Muscle layer of duodenum (tissue), 2 donors: ENCODE data around the gene PSPC1.
"Not testable (repeated sequence)": the region's sequence is repeated elsewhere in the genome, so short reads cannot be mapped to it uniquely, and the experiment has no call there.

Source experiments
- H3K27ac ChIP-seq: one replicate; pipeline ENCODE4 v1.7.0; 2013; ENCODE audit warnings: mild to moderate bottlenecking, low read length
- H3K27me3 ChIP-seq: one replicate; pipeline ENCODE4 v1.7.0; 2013; ENCODE audit warnings: low read depth, mild to moderate bottlenecking, control low read depth, low read length
- H3K36me3 ChIP-seq, 2 donors: one replicate each; pipeline ENCODE4 v1.7.0; 2013; ENCODE audit warnings: low read length in 2 of 2, control low read depth in 1 of 2, mild to moderate bottlenecking in 1 of 2; ENCODE audit not compliant: insufficient read depth in 2 of 2, control insufficient read depth in 1 of 2
- H3K4me1 ChIP-seq, 2 donors: one replicate each; pipeline ENCODE4 v1.7.0; 2013; ENCODE audit warnings: low read length in 2 of 2, mild to moderate bottlenecking in 2 of 2, control low read depth in 1 of 2, moderate library complexity in 1 of 2; ENCODE audit not compliant: insufficient read depth in 2 of 2, control insufficient read depth in 1 of 2
- H3K4me3 ChIP-seq, 2 donors: one replicate each; pipeline ENCODE4 v1.7.0; 2013; ENCODE audit warnings: low read length in 2 of 2, low read depth in 1 of 2, mild to moderate bottlenecking in 1 of 2
- H3K9me3 ChIP-seq, 2 donors: one replicate each; pipeline ENCODE4 v1.7.0; 2013; ENCODE audit warnings: low read length in 2 of 2, control low read depth in 1 of 2, mild to moderate bottlenecking in 1 of 2; ENCODE audit not compliant: control insufficient read depth in 1 of 2
- donor health status: healthy.

The PSPC1 gene

DNA sequence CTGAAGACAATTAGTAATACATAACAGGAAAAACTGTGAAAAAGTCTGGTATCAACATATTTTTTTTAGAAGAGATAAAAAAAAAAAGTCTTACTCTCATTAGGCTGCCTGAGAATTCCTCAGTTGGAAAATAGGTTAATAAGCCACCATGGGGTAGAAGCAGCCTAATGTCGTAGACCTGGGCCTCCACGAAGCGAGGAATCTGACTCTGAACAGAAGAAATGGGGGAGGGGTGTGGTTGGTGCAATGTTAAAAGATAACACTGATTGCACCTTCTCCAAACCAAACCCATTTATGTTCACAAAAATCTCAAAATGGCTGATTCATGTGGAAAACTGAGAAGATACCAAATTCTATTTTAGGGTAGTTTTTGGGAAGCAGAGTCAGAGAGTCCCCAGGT lies 86.9 kb downstream of the PSPC1 start:
- H3K4me3 ChIP-seq = no peak overlapping the region
- no peak overlapping the region for H3K27ac ChIP-seq
- no peaks in the 10 kb centered on the region for H3K9me3 ChIP-seq
- peaks cover 0 to 5% of the 10 kb centered on the region in 2 donors for H3K4me1 ChIP-seq
- no peaks in the 10 kb centered on the region for H3K27me3 ChIP-seq
- no peaks in the 10 kb centered on the region for H3K36me3 ChIP-seq

DNA sequence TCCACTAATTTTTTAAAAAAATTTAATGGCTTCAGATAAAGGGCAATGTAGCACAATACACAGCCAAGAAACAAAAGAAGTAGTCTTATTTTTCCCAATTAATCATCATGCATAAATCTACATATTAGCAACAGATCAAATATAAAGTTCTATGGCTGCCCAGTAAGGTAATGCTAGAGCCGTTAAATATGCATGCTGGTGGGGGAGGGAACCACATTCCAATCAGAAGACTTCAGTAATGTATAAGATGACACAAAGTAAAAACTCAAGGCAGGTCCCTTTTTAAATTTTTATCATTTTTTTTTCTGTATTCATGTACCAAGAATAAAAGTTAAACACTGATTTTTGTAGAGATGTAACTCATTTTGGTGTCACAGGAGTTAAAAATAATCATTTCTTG lies 87.3 kb downstream of the PSPC1 start:
- no peak overlapping the region for H3K4me3 ChIP-seq
- no peaks in the 10 kb centered on the region for H3K9me3 ChIP-seq
- no peak overlapping the region for H3K27ac ChIP-seq
- H3K27me3 ChIP-seq = no peaks in the 10 kb centered on the region
- H3K4me1 ChIP-seq = peaks cover 0 to 5% of the 10 kb centered on the region in 2 donors
- no peaks in the 10 kb centered on the region for H3K36me3 ChIP-seq

DNA sequence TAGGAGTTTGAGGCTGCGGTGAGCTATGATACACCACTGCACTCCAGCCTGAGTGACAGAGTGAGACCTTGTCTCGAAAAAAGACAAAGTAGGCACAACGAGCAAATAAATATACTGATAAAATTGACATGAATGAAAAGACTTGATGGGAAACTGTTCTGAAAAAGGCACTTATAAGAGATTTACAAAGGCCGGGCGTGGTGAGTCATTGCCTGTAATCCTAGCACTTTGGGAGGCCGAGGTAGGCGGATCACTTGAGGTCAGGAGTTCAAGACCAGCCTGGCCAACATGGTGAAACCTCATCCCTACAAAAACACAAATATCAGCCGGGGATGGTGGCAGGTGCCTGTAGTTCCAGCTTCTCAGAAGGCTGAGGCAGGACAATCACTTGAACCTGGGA lies 91.3 kb downstream of the PSPC1 start:
- not testable (repeated sequence) for H3K4me3 ChIP-seq, H3K4me1 ChIP-seq, H3K27ac ChIP-seq, H3K9me3 ChIP-seq, H3K36me3 ChIP-seq, H3K27me3 ChIP-seq

DNA sequence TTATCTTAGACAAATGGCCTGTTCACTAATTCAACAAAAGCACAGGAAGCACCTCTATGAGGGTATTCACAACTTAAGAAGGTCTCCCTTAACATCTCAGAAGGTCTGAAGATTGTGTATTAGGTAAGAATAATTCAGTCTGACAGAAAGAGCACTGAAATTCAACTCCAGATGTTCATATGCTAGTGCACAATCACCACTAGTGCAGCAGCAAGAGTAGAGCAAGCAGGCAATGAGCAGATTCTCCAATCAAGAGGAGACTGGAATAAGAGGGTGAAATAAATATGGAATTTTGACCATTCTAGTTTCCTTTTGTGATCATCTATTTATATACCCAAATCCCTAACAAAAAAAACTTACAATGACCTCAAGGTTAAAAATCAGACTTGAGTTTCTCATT lies 97.3 kb downstream of the PSPC1 start:
- H3K27ac ChIP-seq = no peak overlapping the region
- H3K9me3 ChIP-seq = no peaks in the 10 kb centered on the region
- H3K4me1 ChIP-seq = no peaks in the 10 kb centered on the region
- peaks cover 0 to 7% of the 10 kb centered on the region in 2 donors for H3K36me3 ChIP-seq
- H3K4me3 ChIP-seq = no peak overlapping the region
- H3K27me3 ChIP-seq = no peaks in the 10 kb centered on the region

DNA sequence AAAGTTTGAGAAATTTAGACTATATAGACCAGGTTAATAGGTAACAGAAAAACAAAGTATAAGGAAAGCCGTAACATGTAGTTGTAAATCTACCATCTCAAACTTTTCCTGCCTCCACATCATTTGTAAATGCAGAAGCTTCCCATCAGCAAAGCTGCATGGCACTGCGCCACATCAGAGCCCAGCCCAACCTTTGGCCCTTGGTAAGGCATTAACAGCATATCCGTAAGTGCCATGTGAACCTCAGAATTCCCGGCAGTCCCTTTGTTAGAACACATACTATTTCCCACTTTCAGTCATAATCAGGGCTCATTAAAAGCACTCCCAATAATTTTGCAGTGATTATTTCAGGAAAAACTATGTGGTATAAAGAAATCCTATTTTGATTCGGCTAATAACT lies 97.7 kb downstream of the PSPC1 start:
- Histone ChIP-seq H3K9me3 (no peaks in the 10 kb centered on the region), H3K4me1 (no peaks in the 10 kb centered on the region), H3K27ac (no peak overlapping the region), H3K4me3 (no peak overlapping the region), H3K27me3 (no peaks in the 10 kb centered on the region), H3K36me3 (peaks cover 0 to 7% of the 10 kb centered on the region in 2 donors)

DNA sequence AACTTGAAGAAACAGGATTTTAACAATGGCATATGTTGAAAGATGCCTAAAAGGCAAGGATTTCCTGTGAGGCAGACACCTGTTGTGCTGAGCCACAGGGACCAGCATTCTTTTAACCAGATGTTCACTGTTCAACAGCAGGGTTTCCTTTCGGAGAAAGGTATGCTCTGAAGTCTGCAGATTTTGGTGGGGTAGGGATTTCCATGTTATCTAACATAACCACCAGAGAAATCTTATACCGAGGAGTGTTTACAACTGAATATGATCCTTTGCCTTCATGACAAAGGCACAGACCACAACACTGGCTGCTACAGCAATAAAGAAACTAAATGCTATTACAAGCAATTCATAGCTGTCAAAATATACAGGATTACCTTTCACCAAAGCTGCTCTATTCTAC lies 101.2 kb downstream of the PSPC1 start:
- Histone ChIP-seq H3K4me1 (no peaks in the 10 kb centered on the region), H3K27me3 (no peaks in the 10 kb centered on the region), H3K9me3 (no peaks in the 10 kb centered on the region), H3K27ac (no peak overlapping the region), H3K4me3 (no peak overlapping the region), H3K36me3 (peaks cover under 1 to 4% of the 10 kb centered on the region in 2 donors)

DNA sequence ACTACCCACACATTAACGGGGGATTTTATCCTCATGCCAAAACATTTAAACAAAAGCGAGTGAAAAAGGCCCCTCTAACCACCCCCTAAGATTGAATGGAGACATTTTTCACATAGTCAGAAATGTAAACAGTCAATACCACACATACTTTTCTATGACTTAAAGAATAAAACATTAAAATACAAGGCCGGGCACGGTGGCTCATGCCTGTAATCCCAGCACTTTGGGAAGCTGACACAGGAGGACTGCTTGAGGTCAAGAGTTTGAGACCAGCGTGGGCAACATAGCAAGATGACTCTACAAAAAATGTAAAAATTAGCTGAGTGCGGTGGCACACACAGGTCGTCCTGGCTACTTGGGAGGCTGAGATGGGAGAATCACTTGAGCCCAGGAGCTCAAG lies 102.0 kb downstream of the PSPC1 start:
- peaks cover 4 to 7% of the 10 kb centered on the region in 2 donors for H3K36me3 ChIP-seq
- no peaks in the 10 kb centered on the region for H3K27me3 ChIP-seq
- H3K4me3 ChIP-seq = no peak overlapping the region
- H3K4me1 ChIP-seq = no peaks in the 10 kb centered on the region
- H3K27ac ChIP-seq = no peak overlapping the region
- H3K9me3 ChIP-seq = no peaks in the 10 kb centered on the region

DNA sequence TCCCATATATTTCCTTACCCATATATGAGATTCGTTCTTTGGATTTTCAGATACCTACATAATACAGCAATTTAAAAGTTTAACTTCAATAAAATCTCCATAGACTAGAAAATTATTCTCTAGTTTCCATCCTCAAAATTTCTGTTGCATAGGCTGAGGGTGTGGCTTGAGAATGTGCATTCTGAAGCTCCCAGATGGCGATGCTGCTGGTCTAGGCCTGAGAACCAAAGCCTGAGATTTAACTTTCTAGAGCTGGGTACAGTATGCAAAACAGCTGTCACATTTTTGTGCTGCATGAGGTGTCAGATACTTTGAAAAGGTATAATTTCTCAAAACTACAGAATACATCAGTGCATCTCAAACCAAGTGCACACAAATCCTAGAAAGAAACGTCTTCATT lies 106.6 kb downstream of the PSPC1 start:
- Histone ChIP-seq H3K36me3 (peaks cover 39 to 48% of the 10 kb centered on the region in 2 donors), H3K4me3 (no peak overlapping the region), H3K27ac (no peak overlapping the region), H3K9me3 (no peaks in the 10 kb centered on the region), H3K4me1 (no peaks in the 10 kb centered on the region), H3K27me3 (no peaks in the 10 kb centered on the region)

DNA sequence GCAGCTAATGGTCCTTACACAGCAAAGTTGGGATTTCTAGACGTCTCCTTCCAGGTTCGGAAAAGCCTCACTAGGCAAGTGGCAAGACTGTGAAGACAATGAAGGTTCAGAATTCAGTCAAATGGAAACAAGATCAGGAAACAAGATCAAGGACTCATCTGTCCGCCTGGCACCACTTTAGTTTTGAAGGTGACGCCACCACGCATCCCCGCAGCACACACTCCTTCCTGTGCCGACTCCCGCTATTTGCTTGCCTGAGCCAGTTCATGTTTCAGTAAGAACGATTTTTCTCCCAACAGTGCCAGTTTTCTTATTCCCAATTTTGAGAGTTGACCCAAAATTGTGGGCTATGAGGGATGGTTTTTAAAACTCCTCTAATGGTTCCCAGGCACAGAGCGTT lies 107.8 kb downstream of the PSPC1 start:
- no peaks in the 10 kb centered on the region for H3K9me3 ChIP-seq
- no peak overlapping the region for H3K27ac ChIP-seq
- no peaks in the 10 kb centered on the region for H3K4me1 ChIP-seq
- H3K4me3 ChIP-seq = no peak overlapping the region
- H3K36me3 ChIP-seq = peaks cover 46 to 61% of the 10 kb centered on the region in 2 donors
- H3K27me3 ChIP-seq = no peaks in the 10 kb centered on the region

DNA sequence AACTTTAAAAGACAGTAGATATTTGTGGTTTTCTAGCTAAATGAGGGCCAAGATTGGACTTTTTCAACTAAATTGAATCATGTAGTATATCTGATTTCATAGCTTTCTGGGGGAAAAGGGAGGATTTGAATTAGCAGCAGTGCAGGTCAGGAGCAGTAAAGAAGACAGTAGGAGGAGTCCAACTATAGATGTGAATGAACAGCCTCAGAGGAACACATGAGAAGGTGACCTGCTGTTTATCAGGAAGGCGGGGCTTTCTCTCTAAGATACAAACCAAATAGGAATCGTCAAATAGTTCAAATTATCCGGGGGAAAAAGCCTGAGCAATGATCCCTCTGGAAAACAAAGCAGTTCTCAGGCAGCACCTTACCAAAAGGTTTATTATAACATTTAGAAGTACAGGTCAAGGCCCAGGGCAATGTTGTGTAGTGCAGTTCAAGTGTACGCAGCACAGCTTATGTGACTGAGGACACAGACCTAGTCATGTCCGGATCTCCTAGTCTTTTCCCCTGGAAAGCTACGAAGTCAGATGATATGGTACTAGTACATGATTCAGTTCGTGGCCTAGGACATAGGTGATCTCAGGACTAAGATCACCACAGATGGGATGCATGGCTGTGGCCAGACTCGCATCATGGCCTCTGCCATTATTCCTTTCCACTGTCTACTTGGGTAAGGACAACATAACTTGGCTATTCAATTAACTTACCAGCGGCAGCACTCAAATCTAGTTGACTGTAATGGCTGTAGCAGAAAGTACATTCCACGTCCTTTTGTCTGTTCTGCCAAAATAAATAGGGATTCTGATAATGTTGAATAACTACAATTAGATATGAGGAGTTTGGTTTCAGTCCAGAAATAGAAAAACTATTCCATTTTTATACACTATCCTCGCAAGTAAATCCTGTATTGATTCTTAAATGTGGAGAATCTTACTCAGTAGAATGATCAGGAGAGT lies 109.0 kb downstream of the PSPC1 start:
- Histone ChIP-seq H3K27ac (no peak overlapping the region), H3K36me3 (peaks cover 53 to 72% of the 10 kb centered on the region in 2 donors)

DNA sequence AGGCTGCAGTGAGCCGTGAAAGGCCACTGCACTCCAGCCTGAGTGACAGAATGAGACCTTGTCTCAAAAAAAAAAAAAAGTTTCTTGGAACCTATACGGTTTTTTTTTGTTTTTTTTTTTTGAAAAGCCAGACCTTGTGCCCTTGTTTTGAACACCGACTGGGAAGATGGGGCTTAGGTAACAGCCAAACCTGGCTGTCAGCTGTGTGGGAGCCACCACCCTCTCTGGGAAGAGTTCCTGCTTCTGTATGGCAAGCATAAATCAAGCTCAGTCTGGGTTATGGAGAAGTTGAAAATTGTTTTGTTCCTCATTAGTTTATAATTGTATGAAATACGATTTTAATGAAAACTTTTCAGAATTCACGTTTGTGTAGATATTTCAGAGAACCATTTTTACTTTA lies 109.8 kb downstream of the PSPC1 start:
- H3K9me3 ChIP-seq = no peaks in the 10 kb centered on the region
- H3K27me3 ChIP-seq = no peaks in the 10 kb centered on the region
- H3K4me1 ChIP-seq = no peaks in the 10 kb centered on the region
- H3K4me3 ChIP-seq = no peak overlapping the region
- peaks cover 60 to 79% of the 10 kb centered on the region in 2 donors for H3K36me3 ChIP-seq
- H3K27ac ChIP-seq = no peak overlapping the region

More for the DNA sequence above, 109.0 kb downstream of the PSPC1 start:
- Histone ChIP-seq H3K9me3 (no peaks in the 10 kb centered on the region), H3K4me3 (no peak overlapping the region), H3K27me3 (no peaks in the 10 kb centered on the region), H3K4me1 (no peaks in the 10 kb centered on the region)

DNA sequence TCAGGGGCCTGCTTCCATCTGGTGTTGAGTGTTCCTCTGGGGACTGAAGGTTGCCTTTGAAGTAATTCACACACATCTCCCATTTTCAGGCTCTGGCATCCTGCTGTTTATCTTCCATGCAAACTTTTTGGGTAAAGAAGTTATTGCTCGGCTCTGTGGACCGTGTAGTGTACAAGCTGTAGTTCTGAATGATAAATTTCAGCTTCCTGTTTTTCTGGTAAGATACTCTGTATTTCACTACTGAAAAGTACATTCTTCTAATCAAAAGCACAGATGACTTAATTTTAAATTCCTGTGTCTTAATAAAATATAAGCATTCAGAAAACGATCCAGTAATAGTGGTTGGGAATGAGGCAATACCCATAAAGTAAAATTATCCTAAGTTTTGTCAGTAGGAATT lies 112.6 kb downstream of the PSPC1 start:
- Histone ChIP-seq H3K4me1 (no peaks in the 10 kb centered on the region), H3K27me3 (no peaks in the 10 kb centered on the region), H3K27ac (no peak overlapping the region), H3K4me3 (no peak overlapping the region), H3K36me3 (peaks cover 67 to 98% of the 10 kb centered on the region in 2 donors), H3K9me3 (no peaks in the 10 kb centered on the region)
